GM18873 (cell line): ENCODE measurements around the gene LIMS2.
A peak's percentile ranks its signal among the peaks of the same experiment; 100 is the strongest.

Source experiments
- ATAC-seq: cut with Tn5 transposase; IDR thresholded peaks from one replicate; pipeline ENCODE4 v1.9.1; 2021; ENCODE audit warnings: mild to moderate bottlenecking, moderate library complexity, moderate number of reproducible peaks; ENCODE audit not compliant: unreplicated experiment, low FRiP score

Gene LIMS2

GRCh38 chr2:127609031-127609751, 66.1 kb downstream of the LIMS2 start:
- ATAC-seq = no peak

- no peak for ATAC-seq
Observed at GRCh38 chr2:127608061-127609030, 67.0 kb downstream of the LIMS2 start.

DNA sequence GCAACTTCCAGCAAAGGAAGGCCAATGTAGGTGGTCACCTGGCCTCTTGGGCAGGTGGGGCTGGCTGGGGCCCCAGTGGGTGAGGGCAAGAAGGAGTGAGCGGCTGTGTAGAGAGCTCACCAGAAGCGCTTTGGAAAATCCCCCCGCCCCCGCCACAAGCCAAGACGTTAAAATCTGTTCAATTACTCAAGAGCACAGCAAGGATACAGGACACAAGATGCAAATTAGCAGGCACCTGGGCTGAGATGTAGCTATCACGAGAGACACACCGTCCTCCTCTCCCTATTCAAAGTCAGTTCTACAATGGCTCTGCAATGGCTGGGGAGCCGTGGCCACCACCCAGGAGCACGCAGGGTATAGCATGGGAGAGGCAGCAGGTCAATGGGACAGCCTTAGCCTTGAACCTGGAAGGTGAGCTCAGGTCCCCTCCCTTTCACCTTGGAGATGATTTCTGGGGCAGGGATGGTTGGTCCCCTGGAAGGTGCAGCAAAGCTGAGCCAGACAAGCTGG, 67.9 kb downstream of the LIMS2 start:
- ATAC-seq = no peak

DNA sequence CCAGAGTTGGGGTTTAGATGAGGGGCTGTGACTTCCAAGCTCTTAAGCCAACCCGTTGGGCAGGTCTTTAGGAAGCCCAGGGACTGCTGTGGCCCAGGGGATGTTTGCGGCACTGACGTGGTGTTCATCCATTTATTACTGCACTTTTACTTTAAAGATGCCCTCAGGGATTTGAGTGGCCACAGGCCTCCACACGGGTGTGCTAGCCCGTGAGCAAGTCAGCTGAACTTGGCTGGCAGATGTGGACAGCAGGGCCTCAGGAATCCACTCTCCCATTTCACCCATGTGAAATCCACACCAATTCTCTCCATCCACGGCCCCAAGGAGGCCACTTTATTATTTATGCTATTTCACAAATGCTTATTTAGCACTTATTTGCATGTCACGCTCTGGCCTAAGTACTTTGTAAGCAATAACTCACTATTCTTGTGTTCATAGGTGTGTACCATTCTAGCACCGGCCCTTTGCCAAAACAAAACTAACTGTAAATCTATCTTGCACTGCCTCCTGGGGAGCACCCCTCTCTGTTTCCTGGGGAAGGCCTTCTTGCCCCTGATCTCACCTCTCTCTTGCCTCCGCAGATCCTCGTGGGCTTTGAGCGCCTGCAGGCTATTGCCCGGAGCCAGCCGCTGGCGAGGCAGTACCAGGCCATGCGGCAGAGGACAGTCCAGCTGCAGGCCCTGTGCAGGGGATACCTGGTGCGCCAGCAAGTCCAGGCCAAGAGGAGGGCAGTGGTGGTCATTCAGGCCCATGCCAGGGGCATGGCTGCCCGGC, 68.5 kb downstream of the LIMS2 start:
- ATAC-seq = no peak

DNA sequence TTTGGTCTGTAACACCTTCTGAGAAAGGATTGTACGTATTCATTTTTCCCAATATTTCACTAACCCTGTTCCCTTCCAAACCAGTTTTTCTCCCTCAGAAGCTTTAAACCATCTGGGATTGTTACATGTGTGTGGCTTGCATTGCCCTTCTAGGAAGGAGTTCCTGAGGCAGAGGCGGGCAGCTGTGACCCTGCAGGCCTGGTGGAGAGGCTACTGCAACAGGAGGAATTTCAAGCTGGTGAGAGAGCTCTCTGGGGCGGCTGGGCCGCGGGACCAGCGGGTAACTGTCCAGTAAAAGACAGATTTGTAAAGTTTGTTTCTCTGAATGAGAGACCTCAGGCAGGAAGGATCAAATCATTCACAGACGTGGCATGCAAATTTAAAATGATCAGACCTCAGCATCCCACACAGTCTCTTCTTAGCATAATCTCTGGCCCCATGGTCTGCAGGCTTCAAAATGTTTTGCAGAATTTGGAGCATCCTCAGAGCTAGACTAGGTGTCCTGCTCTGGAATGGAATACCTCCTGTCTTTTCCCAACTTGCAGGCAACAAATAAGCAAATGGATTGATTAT, 69.6 kb downstream of the LIMS2 start:
- no peak for ATAC-seq

- no peak for ATAC-seq
Observed at GRCh38 chr2:127604986-127605385, 70.3 kb downstream of the LIMS2 start.

DNA sequence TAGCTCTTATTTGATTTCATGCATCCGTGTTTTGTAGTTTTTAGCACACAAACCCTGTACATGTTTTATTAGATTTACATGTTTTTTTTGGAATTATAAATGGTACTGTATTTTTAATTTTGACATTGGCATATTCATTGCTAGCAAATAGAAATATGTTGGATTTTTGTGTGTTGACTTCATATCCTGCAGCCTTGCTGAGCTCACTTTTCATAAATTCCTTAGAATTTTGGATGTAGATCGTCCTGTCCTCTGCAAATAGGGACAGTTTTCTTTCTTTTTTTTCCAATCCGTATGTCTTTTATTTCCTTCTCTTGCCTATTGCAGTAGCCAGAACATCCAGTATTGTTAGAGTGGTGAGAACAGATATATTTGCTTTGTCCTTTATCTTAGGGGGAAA, 76.1 kb downstream of the LIMS2 start:
- no peak for ATAC-seq

DNA sequence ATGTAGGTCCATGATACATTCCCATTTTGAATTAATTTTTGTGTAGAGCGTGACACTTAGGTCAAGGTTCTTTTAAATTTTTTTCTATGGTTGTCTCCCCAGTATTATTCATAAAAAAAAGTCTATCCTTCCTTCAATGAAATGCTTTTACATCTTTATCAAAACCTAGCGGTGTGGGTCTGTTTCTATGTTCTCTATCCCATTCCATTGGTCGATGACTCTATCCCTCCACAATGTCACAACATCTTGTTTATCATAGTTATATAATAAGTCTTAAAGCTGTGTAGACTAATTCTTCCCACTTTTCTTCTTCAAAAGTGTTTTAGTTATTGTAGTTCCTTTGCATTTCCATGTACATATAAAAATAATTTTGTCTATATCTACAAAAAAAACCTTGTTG, 76.6 kb downstream of the LIMS2 start:
- ATAC-seq = no peak

- no peak for ATAC-seq
Observed at GRCh38 chr2:127597984-127598380, 77.3 kb downstream of the LIMS2 start.

DNA sequence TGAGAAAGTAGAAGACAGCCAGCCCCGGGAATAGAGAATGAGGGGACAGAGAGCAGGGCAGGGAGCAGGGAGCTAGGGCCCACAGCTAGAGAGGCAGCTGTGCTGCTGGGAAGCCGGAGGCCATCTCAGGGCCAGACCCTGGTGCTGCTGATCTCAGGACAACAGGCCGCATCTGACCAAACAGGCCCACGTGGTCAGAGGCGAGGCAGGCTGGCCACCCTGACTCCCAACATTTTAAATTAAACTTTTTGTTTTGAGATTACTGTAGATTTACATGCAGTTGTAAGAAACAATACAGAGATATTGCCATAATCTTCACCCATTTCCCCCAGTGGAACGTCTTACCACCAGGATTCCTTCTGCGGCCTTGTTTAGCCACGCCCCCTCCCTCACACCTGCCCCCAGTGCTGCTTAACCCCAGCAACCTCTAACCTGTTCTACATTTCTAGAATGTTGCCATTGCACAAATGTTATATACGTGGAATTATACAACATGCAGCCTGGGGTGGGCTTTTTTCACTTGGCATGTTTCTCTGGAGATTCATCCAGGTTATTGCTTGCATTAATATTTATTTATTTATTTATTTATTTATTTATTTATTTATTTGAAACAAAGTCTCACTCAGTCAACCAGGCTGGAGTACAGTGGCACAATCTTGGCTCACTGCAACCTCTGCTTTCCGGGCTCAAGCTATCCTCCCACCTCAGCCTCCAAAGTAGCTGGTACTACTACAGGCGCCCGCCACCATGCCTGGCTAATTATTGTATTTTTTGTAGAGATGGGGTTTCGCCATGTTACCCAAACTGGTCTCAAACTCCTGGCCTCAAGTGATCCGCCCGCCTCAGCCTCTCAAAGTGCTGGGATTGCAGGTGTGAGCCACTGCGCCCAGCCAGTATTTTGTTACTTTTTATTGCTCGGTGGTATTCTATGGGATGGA, 78.0 kb downstream of the LIMS2 start:
- ATAC-seq = no peak

GRCh38 chr2:127596311-127597045, 78.9 kb downstream of the LIMS2 start:
- ATAC-seq = no peak

- ATAC-seq = no peak
Observed at GRCh38 chr2:127594116-127594591, 81.2 kb downstream of the LIMS2 start.

DNA sequence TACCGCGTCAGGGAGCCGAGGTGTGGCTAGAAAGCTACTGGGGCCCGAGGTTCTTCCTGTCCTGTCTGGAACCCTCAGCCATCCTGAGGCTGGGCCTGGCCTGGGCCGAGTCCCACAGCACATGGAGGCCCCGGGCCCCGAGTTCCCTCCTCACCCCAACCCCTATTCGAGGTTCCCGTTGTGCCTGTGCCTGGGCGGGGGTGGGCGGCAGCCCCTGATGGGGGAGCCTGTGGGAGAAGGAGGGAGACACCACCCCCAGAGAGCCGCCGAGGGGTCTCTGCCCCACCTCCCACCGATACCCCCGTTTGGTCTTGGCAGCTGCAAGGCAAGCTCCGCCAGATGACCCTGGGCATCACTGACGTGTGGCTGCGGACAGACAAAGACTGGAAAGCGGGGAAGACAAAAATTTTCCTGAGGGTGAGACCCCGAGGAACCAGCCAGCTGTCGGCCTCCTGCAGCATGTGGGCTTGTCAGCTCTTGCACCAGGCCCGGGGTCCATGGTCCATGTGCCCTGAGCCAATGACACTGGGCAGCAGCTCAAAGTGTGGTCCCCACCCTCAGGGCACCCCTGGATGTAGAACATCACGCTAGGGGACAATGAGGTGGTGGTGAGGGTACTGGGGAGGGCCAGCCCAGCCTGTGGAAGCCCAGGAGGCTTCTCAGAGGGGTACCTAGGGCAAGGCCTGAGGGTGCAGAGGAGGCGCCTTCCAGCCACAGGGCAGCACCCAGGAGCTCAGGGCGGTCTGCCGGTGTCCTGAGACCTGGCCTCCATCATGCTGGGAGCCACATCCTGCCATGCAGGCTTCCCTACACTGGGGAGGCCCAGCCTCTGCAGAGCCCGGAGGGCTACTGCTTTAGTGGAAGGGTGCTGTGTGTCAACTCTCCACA, 81.9 kb downstream of the LIMS2 start:
- ATAC-seq = no peak

DNA sequence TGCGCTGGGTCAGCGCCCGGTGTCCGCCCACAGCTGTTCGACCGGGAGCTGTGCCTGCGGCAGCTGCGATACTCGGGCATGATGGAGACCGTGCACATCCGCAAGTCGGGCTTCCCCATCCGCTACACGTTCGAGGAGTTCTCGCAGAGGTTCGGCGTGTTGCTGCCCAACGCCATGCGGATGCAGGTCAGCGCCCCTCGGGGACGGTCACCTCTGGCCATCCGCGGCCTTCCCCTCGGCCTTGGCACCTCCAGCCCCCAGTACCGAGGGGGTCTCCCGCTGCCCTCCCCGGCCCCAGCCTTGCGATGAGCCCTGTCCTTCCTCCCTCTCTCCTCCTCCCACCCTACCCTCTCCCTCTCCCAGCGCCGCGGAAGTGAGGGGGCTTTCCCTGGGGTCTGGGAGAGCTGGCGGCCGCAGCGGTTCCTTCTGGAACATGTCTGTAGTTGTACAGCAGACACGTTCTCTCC, 82.5 kb downstream of the LIMS2 start:
- no peak for ATAC-seq

- ATAC-seq = peak; percentile 59
Observed at GRCh38 chr2:127591221-127591923, 84.0 kb downstream of the LIMS2 start.

- no peak for ATAC-seq
Observed at GRCh38 chr2:127590386-127591190, 84.7 kb downstream of the LIMS2 start.
